ENCODE measurements around the gene MYL1.

The MYL1 gene

GRCh38 chr2:210288408-210288807 lies 26.6 kb downstream of the MYL1 start:
- H3K4me3 ChIP-seq (ENCODE audit: low read depth in 1 of 2, low read length in 1 of 2): no peak overlapping the region
- H3K36me3 ChIP-seq: no peaks in the 10 kb centered on the region
- H3K4me1 ChIP-seq (ENCODE audit: control insufficient read depth in 1 of 2, insufficient read depth in 1 of 2, low read depth in 1 of 2, low read length in 1 of 2): no peaks in the 10 kb centered on the region
- H3K9me3 ChIP-seq: no peaks in the 10 kb centered on the region
- H3K27ac ChIP-seq: no peak overlapping the region
- TF ChIP-seq CTCF (IDR thresholded peaks at IDR 0.05): no peak
- no peaks in the 10 kb centered on the region for H3K27me3 ChIP-seq

- TF ChIP-seq CTCF (IDR thresholded peaks at IDR 0.05): no peak
- H3K4me3 ChIP-seq (ENCODE audit: low read depth in 1 of 2, low read length in 1 of 2): no peak overlapping the region
Observed at GRCh38 chr2:210287301-210287700, 27.7 kb downstream of the MYL1 start.

GRCh38 chr2:210286123-210286680 lies 28.8 kb downstream of the MYL1 start:
- Histone ChIP-seq H3K4me3 (ENCODE audit: low read depth in 1 of 2, low read length in 1 of 2) (no peak overlapping the region), H3K9me3 (no peaks in the 10 kb centered on the region), H3K27me3 (no peaks in the 10 kb centered on the region), H3K4me1 (ENCODE audit: control insufficient read depth in 1 of 2, insufficient read depth in 1 of 2, low read depth in 1 of 2, low read length in 1 of 2) (no peaks in the 10 kb centered on the region), H3K27ac (no peak overlapping the region), H3K36me3 (no peaks in the 10 kb centered on the region)
- TF ChIP-seq CTCF (IDR thresholded peaks at IDR 0.05): no peak

More at GRCh38 chr2:210287301-210287700, 27.7 kb downstream of the MYL1 start:
- Histone ChIP-seq H3K4me1 (ENCODE audit: control insufficient read depth in 1 of 2, insufficient read depth in 1 of 2, low read depth in 1 of 2, low read length in 1 of 2) (no peaks in the 10 kb centered on the region), H3K36me3 (no peaks in the 10 kb centered on the region), H3K27me3 (no peaks in the 10 kb centered on the region), H3K9me3 (no peaks in the 10 kb centered on the region), H3K27ac (no peak overlapping the region)

DNA sequence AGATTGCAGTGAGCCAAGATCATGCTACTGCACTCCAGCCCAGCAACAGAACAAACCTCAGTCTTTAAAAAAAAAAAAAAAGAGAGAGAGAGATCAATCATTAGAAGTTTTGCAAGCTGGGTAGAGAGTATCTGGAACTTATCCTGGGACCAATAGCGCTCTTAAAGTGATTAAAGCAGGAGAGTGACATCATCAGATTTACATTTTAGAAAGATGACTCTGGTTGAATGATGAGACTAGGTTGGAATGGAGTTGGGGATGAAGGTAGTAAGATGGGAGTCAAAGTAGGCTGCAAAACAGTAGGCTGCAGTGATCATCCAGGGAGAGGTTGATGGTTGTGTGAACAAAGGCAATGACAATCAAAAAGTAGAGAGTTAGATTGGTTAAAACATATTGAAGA lies 37.8 kb downstream of the MYL1 start:
- Histone ChIP-seq H3K9me3 (no peaks in the 10 kb centered on the region), H3K36me3 (no peaks in the 10 kb centered on the region), H3K4me3 (ENCODE audit: low read depth in 1 of 2, low read length in 1 of 2) (no peak overlapping the region), H3K27me3 (no peaks in the 10 kb centered on the region), H3K27ac (no peak overlapping the region), H3K4me1 (ENCODE audit: control insufficient read depth in 1 of 2, insufficient read depth in 1 of 2, low read depth in 1 of 2, low read length in 1 of 2) (no peaks in the 10 kb centered on the region)
- TF ChIP-seq CTCF (IDR thresholded peaks at IDR 0.05): no peak

DNA sequence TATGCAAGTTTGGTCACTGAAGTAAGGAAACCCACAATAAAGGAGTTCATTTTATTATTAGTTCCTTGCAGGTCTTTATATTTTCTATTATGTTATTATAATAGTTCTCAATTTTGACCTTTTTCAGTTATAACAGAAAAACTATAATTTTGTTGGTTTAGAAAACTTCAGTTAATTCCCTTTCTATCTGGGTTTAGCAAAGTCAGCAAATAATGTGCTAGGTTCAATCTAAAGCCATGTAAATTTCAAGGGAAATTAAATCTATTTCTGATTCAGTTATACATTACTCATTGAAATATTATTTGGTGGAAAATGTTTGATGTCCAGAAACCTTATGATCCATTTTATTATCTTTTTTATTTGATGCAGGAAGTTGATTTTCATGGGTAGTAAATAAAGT lies 43.7 kb downstream of the MYL1 start:
- no peak for TF ChIP-seq CTCF (IDR thresholded peaks at IDR 0.05)
- H3K4me1 ChIP-seq (ENCODE audit: control insufficient read depth in 1 of 2, insufficient read depth in 1 of 2, low read depth in 1 of 2, low read length in 1 of 2): no peaks in the 10 kb centered on the region

DNA sequence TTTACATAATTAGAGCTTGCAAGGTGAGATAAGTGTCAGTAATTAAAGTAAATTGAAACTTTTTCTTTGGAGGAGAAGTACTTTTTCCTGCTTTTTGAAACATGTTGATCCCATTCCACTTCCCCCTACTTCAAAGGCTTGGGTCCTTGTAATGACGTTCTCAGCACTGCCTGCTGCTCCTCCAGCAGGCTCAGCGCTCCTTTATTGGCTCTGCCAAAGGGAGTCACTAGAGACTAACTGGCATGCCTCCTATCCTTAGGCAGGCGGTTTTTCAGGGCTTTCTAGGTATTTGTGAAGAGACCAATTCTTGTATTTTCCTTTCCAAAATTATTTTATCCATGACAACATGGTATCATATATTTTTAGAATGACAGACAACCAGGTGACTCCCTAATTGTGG lies 45.8 kb downstream of the MYL1 start:
- H3K4me1 ChIP-seq (ENCODE audit: control insufficient read depth in 1 of 2, insufficient read depth in 1 of 2, low read depth in 1 of 2, low read length in 1 of 2): no peaks in the 10 kb centered on the region
- no peak overlapping the region for H3K4me3 ChIP-seq (ENCODE audit: low read depth in 1 of 2, low read length in 1 of 2)
- TF ChIP-seq CTCF (IDR thresholded peaks at IDR 0.05): no peak
- H3K36me3 ChIP-seq: no peaks in the 10 kb centered on the region
- peaks cover 8% of the 10 kb centered on the region for H3K27me3 ChIP-seq
- H3K27ac ChIP-seq: no peak overlapping the region
- no peaks in the 10 kb centered on the region for H3K9me3 ChIP-seq

More for the DNA sequence above, 43.7 kb downstream of the MYL1 start:
- Histone ChIP-seq H3K27me3 (peaks cover 8% of the 10 kb centered on the region), H3K4me3 (ENCODE audit: low read depth in 1 of 2, low read length in 1 of 2) (no peak overlapping the region), H3K9me3 (no peaks in the 10 kb centered on the region), H3K36me3 (no peaks in the 10 kb centered on the region), H3K27ac (no peak overlapping the region)

Measured in neutrophil (primary cell).